Duodenal mucosa (tissue), 2 donors: ENCODE results near the gene HSP90B1.
A peak's percentile ranks its signal among the peaks of the same experiment; 100 is the strongest.

Source experiments
- H3K27ac ChIP-seq: one replicate; pipeline ENCODE4 v1.7.0; 2013; ENCODE audit warnings: low read depth, low read length
- H3K27me3 ChIP-seq, 2 donors: one replicate each; pipeline ENCODE4 v1.7.0; 2013; ENCODE audit warnings: low read length in 2 of 2, control low read depth in 1 of 2; ENCODE audit not compliant: insufficient read depth in 2 of 2, control insufficient read depth in 1 of 2
- H3K36me3 ChIP-seq, 2 donors: one replicate each; pipeline ENCODE4 v1.7.0; 2013; ENCODE audit warnings: low read length in 2 of 2, control low read depth in 1 of 2; ENCODE audit not compliant: insufficient read depth in 2 of 2, control insufficient read depth in 1 of 2
- H3K4me1 ChIP-seq, 2 donors: one replicate each; pipeline ENCODE4 v1.7.0; 2013; ENCODE audit warnings: low read length in 2 of 2, control low read depth in 1 of 2; ENCODE audit not compliant: insufficient read depth in 2 of 2, control insufficient read depth in 1 of 2
- H3K4me3 ChIP-seq, 2 donors: one replicate each; pipeline ENCODE4 v1.7.0; 2013; ENCODE audit warnings: low read length in 2 of 2, low read depth in 1 of 2
- H3K9ac ChIP-seq, 2 donors: one replicate each; pipeline ENCODE4 v1.7.0; 2013; ENCODE audit warnings: low read length in 2 of 2, low read depth in 1 of 2
- H3K9me3 ChIP-seq, 2 donors: one replicate each; pipeline ENCODE4 v1.7.0; 2013; ENCODE audit warnings: low read length in 2 of 2, control low read depth in 1 of 2; ENCODE audit not compliant: control insufficient read depth in 1 of 2

The HSP90B1 gene

GRCh38 chr12:103966736-103967135 is 36.5 kb downstream of the HSP90B1 start:
- Histone ChIP-seq H3K4me3 (peak overlapping the region; percentile 97 to 99), H3K27ac (peak overlapping the region; percentile 90), H3K9ac (peak overlapping the region; percentile 98 to 99), H3K27me3 (no peaks in the 10 kb centered on the region), H3K9me3 (no peaks in the 10 kb centered on the region), H3K4me1 (peaks cover 13 to 15% of the 10 kb centered on the region in 2 donors), H3K36me3 (peaks cover 0 to 7% of the 10 kb centered on the region in 2 donors)

GRCh38 chr12:103969391-103969790 is 39.2 kb downstream of the HSP90B1 start:
- Histone ChIP-seq H3K9ac (no peak overlapping the region), H3K27me3 (no peaks in the 10 kb centered on the region), H3K9me3 (no peaks in the 10 kb centered on the region), H3K27ac (no peak overlapping the region), H3K36me3 (peaks cover 0 to 12% of the 10 kb centered on the region in 2 donors), H3K4me3 (no peak overlapping the region), H3K4me1 (peaks cover 11 to 12% of the 10 kb centered on the region in 2 donors)

- Histone ChIP-seq H3K9ac (no peak overlapping the region), H3K27ac (no peak overlapping the region), H3K4me3 (no peak overlapping the region), H3K9me3 (no peaks in the 10 kb centered on the region), H3K27me3 (no peaks in the 10 kb centered on the region), H3K36me3 (peaks cover 11 to 33% of the 10 kb centered on the region in 2 donors), H3K4me1 (no peaks in the 10 kb centered on the region)
These were observed 43.7 kb downstream of the HSP90B1 start for GRCh38 chr12:103973909-103974308.

GRCh38 chr12:103975368-103975767 is 45.2 kb downstream of the HSP90B1 start:
- Histone ChIP-seq H3K36me3 (peaks cover 20 to 35% of the 10 kb centered on the region in 2 donors), H3K27me3 (no peaks in the 10 kb centered on the region), H3K9ac (no peak overlapping the region), H3K4me1 (no peaks in the 10 kb centered on the region), H3K9me3 (no peaks in the 10 kb centered on the region), H3K4me3 (no peak overlapping the region), H3K27ac (no peak overlapping the region)

- no peaks in the 10 kb centered on the region for H3K4me1 ChIP-seq
- no peak overlapping the region for H3K27ac ChIP-seq
- no peaks in the 10 kb centered on the region for H3K9me3 ChIP-seq
- peaks cover 21 to 54% of the 10 kb centered on the region in 2 donors for H3K36me3 ChIP-seq
- no peaks in the 10 kb centered on the region for H3K27me3 ChIP-seq
- H3K9ac ChIP-seq: no peak overlapping the region
- H3K4me3 ChIP-seq: no peak overlapping the region
These were observed 48.3 kb downstream of the HSP90B1 start for GRCh38 chr12:103978384-103978982.

GRCh38 chr12:103986829-103987228 is 56.6 kb downstream of the HSP90B1 start:
- peaks cover 12 to 57% of the 10 kb centered on the region in 2 donors for H3K36me3 ChIP-seq
- no peak overlapping the region for H3K27ac ChIP-seq
- H3K9ac ChIP-seq: no peak overlapping the region
- H3K27me3 ChIP-seq: no peaks in the 10 kb centered on the region
- H3K9me3 ChIP-seq: no peaks in the 10 kb centered on the region
- no peaks in the 10 kb centered on the region for H3K4me1 ChIP-seq
- no peak overlapping the region for H3K4me3 ChIP-seq

GRCh38 chr12:103994235-103994634 is 64.0 kb downstream of the HSP90B1 start:
- no peaks in the 10 kb centered on the region for H3K9me3 ChIP-seq
- H3K27ac ChIP-seq: no peak overlapping the region
- no peaks in the 10 kb centered on the region for H3K27me3 ChIP-seq
- H3K4me3 ChIP-seq: no peak overlapping the region
- H3K36me3 ChIP-seq: peaks cover 0 to 2% of the 10 kb centered on the region in 2 donors
- H3K9ac ChIP-seq: no peak overlapping the region
- H3K4me1 ChIP-seq: no peaks in the 10 kb centered on the region

GRCh38 chr12:103996595-103996994 is 66.4 kb downstream of the HSP90B1 start:
- Histone ChIP-seq H3K27ac (no peak overlapping the region), H3K4me3 (no peak overlapping the region)

GRCh38 chr12:103997286-103997900 is 67.2 kb downstream of the HSP90B1 start:
- H3K27ac ChIP-seq: no peak overlapping the region
- H3K4me3 ChIP-seq: no peak overlapping the region
- H3K9me3 ChIP-seq: no peaks in the 10 kb centered on the region
- no peaks in the 10 kb centered on the region for H3K36me3 ChIP-seq
- no peaks in the 10 kb centered on the region for H3K4me1 ChIP-seq
- H3K27me3 ChIP-seq: no peaks in the 10 kb centered on the region
- no peak overlapping the region for H3K9ac ChIP-seq

More at GRCh38 chr12:103996595-103996994, 66.4 kb downstream of the HSP90B1 start:
- no peaks in the 10 kb centered on the region for H3K4me1 ChIP-seq
- no peak overlapping the region for H3K9ac ChIP-seq
- no peaks in the 10 kb centered on the region for H3K9me3 ChIP-seq
- H3K36me3 ChIP-seq: no peaks in the 10 kb centered on the region
- H3K27me3 ChIP-seq: no peaks in the 10 kb centered on the region
